Hematopoietic multipotent progenitor cell treated with erythropoietin and hydrocortisone succinate and interleukin-3 and kit ligand, for 8 days (in vitro differentiated cells): ENCODE measurements around the gene OR51L1.
A peak's percentile ranks its signal among the peaks of the same experiment; 100 is the strongest.
"Not testable (repeated sequence)": the region's sequence is repeated elsewhere in the genome, so short reads cannot be mapped to it uniquely, and the experiment has no call there.

Source experiments
- DNase-seq: peaks from one replicate; pipeline ENCODE4 v3.0.0-alpha.2; 2015

The OR51L1 gene, protein sequence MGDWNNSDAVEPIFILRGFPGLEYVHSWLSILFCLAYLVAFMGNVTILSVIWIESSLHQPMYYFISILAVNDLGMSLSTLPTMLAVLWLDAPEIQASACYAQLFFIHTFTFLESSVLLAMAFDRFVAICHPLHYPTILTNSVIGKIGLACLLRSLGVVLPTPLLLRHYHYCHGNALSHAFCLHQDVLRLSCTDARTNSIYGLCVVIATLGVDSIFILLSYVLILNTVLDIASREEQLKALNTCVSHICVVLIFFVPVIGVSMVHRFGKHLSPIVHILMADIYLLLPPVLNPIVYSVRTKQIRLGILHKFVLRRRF

DNA sequence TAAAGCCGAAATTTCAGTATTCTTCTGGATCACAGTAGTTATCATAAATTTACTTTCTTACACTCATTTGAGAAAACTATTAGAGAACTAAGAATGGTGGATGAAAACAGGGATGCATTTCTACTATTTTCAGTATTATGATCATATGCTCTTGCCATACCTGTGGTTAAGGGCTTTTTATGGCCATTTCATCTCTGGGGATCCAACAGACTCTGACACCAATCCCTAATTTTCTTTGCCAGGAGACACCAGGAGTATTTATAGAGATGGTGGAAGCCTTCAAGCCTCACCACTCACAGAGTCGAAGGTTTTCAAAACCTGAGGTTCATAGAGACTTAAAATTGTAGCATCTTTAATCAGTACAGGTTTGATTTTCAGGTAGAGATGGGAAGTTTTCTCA is at the start of gene OR51L1:
TSS of gene OR51L1 (plus strand) at position 301 of the 400 bp plus-strand sequence. CDS start 4,132 bp downstream, outside the sequence.
- DNase-seq = no peak

DNA sequence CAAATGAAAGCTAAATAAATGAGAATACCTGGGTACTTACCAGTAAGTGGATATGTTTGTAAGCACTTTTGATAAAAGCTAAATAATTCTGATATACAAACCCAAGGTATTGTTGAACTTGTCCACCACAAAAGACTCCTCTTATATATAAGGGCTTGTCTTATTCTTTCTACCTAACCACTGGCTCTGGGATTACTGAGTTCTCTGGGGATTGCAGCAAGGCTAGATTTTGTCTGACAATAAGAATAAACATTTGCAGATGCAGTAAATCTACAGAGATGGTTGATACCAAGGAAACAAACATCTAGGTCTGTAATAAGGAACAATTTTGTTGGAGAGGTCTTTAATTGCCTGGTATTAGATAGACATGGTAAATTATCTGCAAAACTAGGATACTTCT is 47.1 kb upstream of the OR51L1 start, which contains the start of gene OR51A4:
TSS of gene OR51A4 (minus strand) at position 101 of the 400 bp plus-strand sequence. CDS start 505 bp downstream, outside the sequence.
- no peak for DNase-seq

DNA sequence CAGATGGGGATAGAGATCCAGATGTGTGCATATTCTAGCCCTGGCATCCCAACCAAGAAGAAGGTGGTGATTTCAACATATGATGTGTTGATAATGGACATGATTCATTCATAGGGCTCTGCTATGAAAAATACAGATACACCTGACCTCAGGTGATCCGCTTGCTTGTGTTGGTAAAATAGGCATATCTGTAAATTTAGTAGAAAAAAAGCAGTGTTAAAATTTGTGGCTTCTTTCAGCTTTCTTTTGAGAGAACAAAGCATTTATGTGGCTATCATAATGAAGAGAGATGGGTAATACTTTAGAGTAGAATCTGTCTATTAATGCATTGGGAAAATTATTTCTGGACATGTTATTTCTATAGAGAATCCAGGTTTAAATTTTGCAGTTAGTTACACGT is 39.0 kb upstream of the OR51L1 start, which contains the start of gene OR51A2:
TSS of gene OR51A2 (minus strand) at position 101 of the 400 bp plus-strand sequence. CDS start at position 101, 0 bp downstream.
- not testable (repeated sequence) for DNase-seq

DNA sequence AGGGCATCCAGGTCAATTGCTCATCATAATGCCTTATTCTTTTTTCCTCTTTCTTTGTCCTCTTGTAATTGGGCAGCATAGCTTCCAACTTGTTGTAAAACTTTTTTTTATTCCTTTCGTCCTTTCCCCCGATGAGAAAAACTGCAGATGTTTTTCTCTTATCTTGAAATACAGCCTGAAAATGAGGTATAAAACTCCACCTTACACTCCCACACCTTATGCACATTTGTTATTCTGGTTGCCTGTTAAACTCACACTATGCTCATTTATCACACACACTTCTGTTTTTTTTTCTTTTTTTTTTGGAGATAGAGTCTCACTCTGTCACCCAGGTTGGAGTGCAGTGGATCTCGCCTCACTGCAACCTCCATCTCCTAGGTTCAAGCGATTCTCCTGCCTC is 37.3 kb upstream of the OR51L1 start:
- no peak for DNase-seq

DNA sequence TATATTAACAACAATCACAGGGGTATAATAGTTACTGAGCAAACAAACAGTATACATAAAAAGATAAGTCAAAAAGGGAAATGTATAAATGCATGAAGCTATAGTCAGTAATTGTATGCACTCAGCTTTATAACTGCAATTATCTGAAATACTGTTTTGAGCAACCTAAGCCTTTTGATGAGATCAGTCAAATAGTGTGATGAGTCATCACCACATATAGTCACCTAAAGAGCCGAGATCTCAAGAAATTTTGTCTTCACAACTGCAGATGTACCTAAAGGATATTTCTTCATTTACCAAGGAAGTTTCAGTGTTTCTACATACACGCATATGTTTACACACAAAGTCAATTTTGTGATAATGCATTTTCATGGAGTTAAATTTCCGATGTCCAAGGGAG is 33.8 kb upstream of the OR51L1 start:
- DNase-seq = no peak

DNA sequence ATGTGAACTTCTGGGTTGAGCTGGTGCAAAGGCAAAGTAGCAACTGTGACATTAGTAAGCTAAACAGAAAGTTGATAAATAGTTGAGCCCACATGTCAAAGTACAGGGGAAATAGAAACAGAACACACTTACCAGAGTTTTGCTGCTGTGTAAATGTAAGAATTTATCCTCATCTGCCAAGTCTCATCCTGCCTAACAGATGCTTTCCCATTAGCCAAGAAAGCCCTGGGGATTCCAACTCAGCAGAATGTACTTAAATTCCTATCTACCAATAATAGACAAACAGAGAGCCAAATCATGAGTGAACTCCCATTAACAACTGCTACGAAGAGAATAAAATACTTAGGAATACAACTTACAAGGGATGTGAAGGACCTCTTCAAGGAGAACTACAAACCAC is 31.8 kb upstream of the OR51L1 start:
- DNase-seq = no peak

DNA sequence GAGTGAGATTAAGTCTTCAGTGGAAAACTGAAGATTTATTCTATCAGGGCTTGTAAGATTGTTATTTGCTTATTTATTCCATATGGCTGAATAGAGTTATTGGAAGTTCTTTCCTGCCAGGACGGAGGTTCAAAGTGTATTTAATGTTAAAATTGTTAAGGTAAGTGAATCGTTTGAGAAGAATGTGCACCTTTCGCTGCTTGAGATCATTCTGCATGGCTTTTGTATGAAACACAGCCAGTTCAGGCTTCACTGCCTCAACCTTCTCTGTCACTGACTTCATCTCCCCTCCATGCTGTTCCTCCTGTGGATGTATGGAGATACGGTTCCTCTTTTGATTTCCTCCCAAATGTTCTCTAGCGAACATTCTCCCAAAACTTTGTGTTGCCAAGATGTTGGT is 19.2 kb upstream of the OR51L1 start:
- DNase-seq = no peak

DNA sequence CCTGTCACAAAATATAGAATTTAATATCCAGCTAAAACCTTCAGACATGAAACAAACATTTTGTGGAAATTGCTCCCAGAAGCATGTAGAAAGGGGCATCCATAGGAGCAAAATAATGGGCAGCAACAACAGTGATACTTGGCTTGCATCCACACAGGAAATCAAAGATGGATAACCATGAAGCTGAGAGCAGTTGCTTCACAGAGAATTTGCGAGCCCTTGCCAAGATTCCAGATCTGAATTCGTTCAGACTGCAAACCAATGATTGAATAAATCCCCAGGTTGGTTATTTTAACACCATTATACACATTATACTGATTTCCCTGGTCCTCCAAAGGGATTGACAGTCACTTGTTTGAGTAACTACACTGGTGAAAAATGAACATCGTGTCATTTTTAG is 15.6 kb upstream of the OR51L1 start:
- DNase-seq = no peak

DNA sequence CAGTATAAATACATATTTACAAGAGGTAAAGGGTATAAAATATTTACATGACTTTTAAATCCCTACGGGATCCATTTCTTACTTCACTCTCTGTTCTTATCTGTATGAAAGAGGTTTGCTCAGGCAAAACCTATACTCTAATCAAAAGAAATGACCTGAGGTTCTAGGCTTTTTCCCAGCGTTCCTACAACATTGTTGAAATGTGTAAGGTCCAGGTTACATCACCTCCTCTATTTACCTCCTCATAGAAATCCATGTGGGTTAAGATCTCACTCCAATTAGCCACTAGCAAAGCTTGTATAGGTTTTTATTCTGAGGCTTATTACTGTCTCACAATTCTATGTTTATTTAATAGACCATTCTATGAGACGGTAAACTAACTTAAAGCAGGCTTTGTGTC is 12.0 kb upstream of the OR51L1 start:
- DNase-seq = no peak

DNA sequence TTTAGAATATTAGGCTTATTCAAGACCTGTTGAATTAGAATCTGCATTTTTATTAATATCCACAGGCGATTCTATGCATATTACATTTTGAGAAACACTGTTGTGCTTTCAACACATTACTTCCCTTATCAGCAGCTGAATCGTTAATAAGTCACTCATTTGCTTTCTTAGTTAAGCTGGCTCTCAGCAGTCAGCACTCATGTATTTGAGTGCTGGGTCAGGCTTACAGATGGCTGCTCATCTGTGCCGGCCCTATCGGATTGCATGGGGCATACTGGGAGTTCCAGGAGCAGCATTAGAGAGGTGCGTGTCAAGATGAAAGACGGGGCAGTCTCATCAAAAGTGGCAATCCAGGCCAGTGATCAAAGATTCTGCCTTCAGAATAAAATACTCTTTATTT is 10.8 kb upstream of the OR51L1 start:
- no peak for DNase-seq

DNA sequence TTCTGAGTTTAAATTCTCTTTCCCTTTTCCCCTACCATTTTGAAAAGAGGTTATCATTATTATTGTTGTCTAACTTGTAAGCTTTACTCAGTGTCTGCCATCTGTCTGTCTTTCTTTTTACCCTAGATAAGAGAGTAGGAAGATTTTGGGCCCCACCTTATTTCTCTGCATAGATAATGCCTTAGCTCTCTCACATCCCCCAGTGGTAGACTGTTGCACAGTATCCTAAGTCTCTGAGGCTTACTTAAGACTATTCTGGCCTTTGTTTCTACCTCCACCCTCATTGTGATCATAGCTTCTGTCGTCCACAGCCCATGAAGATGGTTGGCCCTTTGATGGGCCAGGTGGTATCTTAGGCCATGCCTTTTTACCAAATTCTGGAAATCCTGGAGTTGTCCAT is 3.6 kb upstream of the OR51L1 start:
- DNase-seq = peak; percentile 59

DNA sequence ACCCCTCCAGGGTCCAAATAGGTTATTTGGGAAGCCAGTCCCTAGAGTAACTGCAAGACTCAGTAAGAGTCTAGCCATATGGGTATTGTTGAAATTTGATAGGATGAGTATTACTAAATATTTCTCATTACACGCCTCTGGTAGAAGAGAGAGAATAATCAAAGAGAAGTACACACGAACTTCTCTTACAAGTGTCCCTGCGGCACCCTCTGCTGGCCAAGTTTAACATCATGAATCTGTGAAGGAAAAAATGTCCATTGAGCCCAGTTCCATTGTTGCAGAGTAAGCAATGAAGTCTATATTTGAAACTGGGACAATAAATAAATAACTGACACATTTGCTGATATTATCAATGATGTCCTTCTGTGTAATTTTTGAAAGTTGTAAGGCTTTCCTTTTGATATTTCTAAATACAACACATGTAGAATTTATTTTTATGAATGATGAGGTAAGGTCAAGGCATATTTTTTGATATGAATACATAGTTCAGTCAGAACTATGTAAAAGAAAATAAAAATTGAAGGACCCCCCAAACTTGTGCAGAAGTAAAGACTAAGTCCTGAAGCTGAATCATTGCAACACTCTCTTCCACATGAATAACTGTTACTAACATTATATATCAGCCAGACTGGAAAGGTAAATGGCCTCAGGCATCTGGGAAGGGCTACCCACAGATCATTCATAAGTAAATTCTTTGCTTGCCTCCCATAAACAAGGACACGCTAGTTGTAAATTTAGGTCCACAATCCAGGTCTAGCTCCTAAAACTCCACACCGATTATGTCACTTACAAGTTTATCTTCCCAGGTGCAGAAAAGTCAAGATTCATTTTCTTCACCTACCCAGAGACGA is 10.0 kb downstream of the OR51L1 start:
- DNase-seq = peak; percentile 66

DNA sequence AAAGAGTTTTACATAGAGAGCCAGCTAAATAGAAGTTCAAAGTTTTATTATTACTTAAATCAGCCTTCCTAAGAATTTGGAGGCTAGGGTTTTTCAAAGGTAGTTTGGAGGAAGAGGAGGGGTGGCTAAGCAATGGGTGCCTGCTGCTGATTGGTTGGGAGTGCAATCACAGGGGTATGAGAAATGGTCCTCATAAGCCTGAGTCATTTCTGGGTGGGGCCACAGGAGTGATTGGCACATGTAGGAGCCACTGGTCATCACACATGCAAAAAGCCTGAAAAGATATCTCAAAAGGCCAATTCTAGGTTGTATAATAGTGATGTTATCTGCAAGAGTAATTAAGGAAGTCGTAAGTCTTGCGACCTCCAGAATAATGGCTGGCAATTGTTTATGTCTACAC is 12.9 kb downstream of the OR51L1 start:
- DNase-seq = no peak

DNA sequence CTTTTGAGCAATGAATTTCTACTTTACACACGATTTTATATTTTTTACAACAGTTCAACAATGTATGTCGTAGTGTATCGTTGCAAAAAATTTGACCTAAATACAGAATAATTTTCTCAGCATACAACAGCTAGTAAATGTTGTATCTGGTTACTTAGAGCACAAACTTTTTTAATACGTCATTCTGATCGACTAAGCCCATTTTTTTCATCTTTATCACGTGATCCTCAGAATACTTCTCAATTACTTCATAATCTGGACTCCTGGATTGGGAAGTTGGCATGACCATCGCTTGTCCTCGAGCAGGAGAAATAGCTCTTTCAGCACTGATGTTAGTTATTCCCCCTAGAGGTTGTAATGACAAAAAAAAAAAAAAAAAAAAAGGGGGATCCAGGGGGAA is 16.6 kb downstream of the OR51L1 start:
- DNase-seq = no peak

DNA sequence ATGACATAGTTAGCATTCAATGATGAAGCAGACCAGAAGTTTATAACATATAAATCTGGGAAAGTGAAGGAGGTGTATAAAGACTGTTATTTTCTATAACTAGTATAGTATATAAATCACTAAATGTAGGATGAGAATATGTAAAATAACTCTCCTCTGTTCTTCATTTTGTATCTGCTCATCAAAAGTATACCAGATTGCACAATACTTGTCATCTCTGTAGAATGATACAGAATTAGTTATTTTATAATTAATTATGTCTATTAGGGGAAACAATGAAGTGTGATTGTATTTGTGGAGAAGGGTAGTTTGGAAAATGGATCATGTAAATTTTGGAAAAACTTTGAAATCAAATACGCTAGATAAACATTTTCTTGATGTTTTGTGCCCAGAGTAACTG is 18.4 kb downstream of the OR51L1 start:
- DNase-seq = no peak

DNA sequence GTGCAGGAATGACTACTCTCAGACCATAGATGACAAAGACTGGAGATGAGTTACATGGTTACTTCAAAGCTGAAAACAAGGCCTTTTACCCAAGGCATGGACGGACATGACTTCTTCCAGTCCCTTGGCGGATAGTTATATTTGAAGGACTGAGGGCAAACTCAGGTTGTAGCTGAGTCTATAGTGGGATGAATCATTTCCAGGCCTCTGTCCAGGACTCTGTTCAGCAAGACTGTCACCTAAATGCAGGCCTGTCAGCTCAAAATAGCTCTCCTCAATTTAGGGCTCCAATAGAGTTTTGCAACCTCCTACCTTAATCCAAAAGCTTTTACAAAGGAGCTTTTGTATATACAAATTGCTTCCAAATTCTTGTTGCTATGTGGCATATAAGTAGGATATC is 27.3 kb downstream of the OR51L1 start:
- no peak for DNase-seq

DNA sequence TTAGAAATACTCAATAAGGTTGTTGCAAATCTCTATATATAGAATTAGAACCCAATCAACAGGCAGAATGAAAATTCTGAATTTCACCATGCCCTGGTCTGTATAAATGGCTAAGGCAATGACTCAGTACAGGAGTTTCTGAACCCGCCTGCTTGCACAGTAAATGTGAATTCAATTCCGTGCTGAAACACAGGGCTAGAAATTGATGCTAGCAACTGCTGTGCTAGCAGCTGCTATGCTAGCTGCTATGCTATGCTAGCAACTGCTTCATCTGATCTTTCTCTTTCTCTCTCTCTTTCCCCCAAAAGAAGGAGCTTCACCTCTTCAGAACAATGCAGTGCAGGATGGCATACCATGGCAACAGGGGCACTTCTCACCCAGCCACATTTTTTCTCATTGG is 42.0 kb downstream of the OR51L1 start:
- no peak for DNase-seq

DNA sequence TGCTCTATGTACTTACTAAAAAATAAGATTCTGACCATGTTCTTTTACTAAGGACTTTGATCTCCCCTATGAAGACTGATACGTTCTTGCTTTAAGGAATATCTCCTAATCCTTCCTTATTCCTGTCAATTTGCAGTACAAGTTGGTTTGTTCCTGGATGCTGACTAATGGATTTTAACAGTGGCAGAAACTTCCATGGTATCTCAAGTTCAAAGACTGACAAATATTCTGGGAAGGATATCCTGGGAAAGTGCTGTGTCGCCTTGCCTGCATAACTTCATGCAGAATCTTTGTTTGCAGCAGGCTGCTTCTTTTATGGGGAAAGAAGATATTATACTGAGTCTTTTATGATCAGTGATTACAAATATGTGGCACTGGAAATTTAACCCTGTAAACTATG is 43.3 kb downstream of the OR51L1 start:
- DNase-seq = no peak

DNA sequence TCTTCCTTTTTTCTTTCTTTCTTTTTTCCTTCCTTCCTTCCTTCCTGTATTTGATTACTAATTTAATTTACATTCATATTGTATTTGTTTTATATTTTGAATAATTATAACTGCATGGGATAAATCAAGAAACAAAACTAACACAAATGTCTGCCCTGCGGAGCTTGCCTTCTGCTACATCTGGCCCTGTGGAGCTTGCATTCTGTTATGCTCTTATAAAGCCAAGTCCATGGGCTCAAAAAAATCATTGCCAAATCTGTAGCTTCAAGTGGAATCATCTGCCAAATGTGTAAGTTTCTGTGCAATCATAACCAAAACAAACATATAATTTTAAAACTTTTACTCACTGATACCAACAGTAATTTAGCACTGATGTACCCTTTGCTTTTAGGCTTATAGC is 43.7 kb downstream of the OR51L1 start:
- DNase-seq = no peak

DNA sequence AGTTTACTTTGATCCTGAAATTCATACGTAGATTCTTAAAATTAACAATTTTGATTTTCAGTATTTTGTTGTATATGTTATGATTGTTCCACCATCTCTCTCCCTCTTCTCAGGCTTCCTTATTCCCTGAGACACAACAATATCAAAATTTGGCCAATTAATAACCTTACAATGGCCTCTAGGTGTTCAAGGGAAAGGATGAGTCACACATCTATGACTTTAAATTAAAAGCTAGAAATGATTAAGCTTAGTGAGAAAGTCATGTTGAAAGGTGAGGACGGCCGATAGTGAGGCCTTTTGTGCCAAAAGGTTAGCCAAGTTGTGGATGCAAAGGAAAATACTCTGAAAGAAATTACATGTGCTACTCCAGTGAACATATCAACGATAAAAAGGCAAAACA is 46.2 kb downstream of the OR51L1 start:
- DNase-seq = no peak

DNA sequence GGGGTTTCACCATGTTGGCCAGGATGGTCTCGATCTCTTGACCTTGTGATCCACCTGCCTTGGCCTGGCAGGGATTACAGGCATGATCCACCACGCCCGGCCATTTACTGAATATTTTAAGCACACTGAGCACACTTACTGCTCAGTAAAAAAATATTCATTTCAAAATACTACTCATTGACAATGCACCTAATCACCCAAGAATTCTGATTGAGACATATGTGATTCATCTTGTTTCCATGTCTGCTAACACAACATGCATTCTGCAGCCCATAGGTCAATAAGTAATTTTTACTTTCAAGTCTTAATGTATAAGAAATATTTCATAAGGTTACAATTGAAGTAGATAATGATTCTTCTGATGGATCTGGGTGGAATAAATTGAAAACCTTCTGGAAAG is 47.4 kb downstream of the OR51L1 start:
- DNase-seq = no peak

DNA sequence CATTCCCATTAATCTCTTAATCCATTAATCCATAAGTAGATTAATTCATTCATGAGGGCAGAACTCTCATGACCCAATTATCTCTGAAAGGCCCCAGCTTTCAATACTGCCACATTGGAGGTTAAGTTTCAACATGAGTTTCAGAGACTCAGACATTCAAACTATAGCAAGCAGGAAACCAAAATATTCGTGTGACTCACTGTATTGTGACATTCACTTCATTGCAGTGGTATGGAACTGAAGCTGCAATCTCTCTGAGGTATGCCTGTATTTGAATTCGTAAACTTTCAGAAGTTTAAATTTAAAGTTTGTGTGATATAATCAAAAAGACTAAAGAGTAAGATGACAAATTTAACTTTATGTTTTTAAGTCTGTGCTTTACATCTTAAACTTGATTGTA is 48.7 kb downstream of the OR51L1 start:
- DNase-seq = no peak

DNA sequence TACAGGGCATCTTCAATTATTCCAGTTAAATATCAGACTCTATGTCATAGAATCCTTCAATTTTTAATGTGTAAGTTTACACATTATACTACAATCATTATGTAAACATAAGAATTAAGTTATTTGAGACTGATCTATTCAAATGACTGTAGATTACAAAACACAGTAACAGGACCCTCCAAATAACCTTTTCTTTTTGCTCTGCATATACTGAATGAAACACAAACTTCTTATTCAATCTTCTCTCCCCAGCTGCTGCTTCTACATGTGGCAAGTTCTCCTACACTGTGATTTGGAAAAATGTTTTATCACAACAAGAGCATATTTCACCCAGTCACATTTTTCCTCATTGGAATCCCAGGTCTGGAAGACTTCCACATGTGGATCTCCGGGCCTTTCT is 51.6 kb downstream of the OR51L1 start, which contains the start of gene OR52J3:
TSS of gene OR52J3 (plus strand) at position 301 of the 400 bp plus-strand sequence. CDS start at position 301, 0 bp downstream.
- no peak for DNase-seq

DNA sequence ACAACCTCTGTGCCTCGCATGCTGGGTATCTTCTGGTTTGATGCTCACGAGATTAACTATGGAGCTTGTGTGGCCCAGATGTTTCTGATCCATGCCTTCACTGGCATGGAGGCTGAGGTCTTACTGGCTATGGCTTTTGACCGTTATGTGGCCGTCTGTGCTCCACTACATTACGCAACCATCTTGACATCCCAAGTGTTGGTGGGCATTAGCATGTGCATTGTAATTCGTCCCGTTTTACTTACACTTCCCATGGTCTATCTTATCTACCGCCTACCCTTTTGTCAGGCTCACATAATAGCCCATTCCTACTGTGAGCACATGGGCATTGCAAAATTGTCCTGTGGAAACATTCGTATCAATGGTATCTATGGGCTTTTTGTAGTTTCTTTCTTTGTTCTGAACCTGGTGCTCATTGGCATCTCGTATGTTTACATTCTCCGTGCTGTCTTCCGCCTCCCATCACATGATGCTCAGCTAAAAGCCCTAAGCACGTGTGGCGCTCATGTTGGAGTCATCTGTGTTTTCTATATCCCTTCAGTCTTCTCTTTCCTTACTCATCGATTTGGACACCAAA is 52.2 kb downstream of the OR51L1 start:
- DNase-seq = no peak
